Omental fat pad (tissue), 4 donors: ENCODE measurements around the gene RAG1. TPM values are rescaled to one million over a fixed set of nuclear protein-coding genes. Genes with fewer than 3 reads are reported as not detected.

Experiments
- ATAC-seq: fragments of 150-250 bp; one replicate; pipeline ENCODE4 v1.9.1; 2016; ENCODE audit warnings: mild to moderate bottlenecking, moderate library complexity; ENCODE audit not compliant: low FRiP score
- DNase-seq: peaks from one replicate; pipeline ENCODE4 v3.0.0-alpha.2; 2019; ENCODE audit warnings: low spot score
- CTCF ChIP-seq, 3 donors: fragments of 450-650 bp; IDR thresholded peaks; one replicate each; pipeline ENCODE4 v1.5.1; 2016 to 2017; ENCODE audit warnings: antibody characterized with exemption in 3 of 3, mild to moderate bottlenecking in 3 of 3, moderate library complexity in 2 of 3
- total RNA-seq, 4 donors: library from RNA; depleted of rRNA; stranded (reverse); fragments of >200 nt; gene quantifications; one replicate each; pipeline ENCODE4 v1.1.0, GENCODE V29; 2016

Gene RAG1
- total RNA-seq, 4 donors from 2014 or later, result 0.24 to 1.9 (median 0.41) TPM

DNA sequence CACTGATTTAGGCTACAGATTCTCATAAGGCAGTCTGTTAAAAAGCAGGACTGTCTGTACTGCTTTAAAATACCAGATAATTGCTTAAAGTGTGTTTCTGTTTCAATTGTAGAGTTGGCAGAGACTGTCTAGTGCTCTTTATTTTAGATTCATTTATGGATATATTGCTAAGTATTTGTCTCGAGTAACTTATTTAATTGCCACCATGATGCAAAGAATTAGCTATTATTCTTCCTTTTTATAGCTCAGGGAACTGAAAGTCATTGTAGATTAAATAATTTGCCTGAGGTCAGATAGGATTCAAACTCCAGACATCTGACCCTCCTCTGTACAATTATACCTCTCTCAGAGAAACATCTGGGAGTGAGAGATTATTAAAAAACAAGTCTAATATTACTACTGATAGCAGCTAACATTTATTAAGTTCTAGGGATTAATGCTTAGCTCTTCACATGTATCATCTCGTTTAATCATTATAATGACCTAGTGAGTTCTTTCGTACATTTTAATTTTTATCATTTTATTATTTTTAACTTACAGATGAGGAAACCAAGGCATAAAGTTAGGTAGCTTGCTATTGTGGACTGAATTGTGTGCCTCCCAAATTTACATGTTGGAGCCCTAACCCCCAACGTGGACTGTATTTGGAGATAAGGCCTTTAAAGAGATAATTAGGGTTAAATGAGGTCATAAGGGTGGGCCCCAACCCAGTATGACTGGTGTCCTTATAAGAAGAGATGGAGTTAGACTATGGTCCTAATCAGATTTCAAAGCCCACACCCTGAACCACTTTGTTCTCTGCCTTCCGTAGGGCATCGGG, 49.9 kb downstream of the RAG1 start:
- DNase-seq, result no peak
- ATAC-seq, result no peak
- TF ChIP-seq CTCF (IDR thresholded peaks at IDR 0.05), result no peak

DNA sequence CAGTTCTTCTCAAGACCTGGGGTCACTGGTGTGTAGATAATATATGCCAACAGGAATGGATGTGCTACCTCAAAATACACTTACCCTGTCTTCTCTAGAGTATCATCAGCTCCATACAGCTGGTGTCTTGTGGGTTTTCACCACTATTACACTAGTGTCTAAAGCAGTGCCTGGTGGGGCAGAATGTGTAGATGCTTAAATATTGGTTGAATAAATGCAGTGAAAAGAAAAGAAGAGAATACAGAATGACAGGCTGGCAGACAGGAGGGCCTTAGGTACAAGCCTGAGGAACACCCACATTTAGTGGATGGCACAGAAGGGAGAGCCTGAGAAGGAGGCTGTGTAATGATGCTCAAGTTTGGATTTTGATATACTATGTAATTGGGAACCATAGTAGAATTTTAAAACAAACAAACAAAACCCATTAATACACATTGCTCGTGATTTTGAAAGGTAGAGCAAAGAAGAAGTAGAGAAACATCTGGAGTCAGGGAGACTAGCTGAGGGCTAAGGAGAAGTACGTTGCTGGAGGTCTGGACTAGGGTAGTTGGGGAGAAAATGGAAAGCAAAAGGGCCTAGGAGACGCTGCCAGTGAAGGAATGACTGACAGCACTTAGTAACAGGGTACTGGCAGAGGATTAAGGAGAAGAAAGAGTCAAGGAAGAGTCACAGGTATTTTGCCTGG, 50.7 kb downstream of the RAG1 start:
- ATAC-seq, result no peak
- TF ChIP-seq CTCF (IDR thresholded peaks at IDR 0.05), result no peak
- no peak for DNase-seq

GRCh38 chr11:36619502-36619901, 51.7 kb downstream of the RAG1 start:
- DNase-seq (no peak), ATAC-seq (no peak)
- TF ChIP-seq CTCF (IDR thresholded peaks at IDR 0.05), result no peak

DNA sequence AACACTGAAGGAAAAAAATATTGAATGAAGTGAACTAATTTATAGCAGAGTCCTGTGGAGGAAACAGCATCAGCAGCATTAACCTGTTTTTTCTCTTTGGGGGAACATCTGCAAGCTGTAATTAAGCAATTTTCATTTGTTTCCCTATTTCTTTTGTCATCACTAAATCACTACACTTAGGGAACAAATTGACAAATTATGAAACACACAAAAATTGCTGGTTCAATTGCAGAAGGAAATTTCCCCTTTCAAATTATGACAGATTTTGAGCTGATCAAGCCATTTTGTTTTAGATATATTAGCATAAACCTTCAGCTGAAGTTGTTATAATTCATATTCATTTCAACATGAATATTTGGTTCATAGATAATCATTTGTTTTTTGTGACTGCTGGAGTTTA, 52.4 kb downstream of the RAG1 start:
- no peak for TF ChIP-seq CTCF (IDR thresholded peaks at IDR 0.05)
- DNase-seq, result no peak
- no peak for ATAC-seq

- no peak for ATAC-seq
- DNase-seq, result no peak
- no peak for TF ChIP-seq CTCF (IDR thresholded peaks at IDR 0.05)
Measured at GRCh38 chr11:36622431-36623136, 54.8 kb downstream of the RAG1 start.

DNA sequence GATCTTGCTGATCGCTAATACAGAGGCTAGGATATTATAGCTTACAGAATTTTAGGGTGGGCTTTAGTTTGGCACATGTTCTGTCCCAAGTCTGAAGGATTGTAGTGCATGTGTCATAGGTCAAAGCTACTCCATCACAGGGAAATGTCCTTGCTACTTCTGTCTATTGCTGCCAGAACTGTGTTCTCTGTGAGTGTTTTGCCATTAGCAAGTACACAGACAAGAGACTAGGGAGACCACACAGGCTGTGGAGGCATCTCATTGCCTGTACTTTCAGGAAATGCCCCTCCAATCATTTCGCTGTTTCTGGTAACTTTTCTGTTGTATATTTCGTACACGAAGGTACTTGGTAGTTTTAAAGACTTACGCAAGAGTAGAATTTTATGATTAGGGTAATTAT, 55.7 kb downstream of the RAG1 start:
- ATAC-seq (no peak), DNase-seq (no peak)
- no peak for TF ChIP-seq CTCF (IDR thresholded peaks at IDR 0.05)
